Panc1 (cell line): ENCODE results near the gene ANHX. TPM values are rescaled to one million over a fixed set of nuclear protein-coding genes. Genes with fewer than 3 reads are reported as not detected.

Source experiments
- ATAC-seq: fragments of 200-7000 bp; cut with Tn5 transposase; 2 replicates; pipeline ENCODE4 v1.9.1; 2020; ENCODE audit warnings: mild to moderate bottlenecking, moderate library complexity
- BruUV-seq: library from RNA; stranded (reverse); fragments of 400-500 nt; replicated peaks from 2 replicates; lab custom pipeline; 2021; lab: Mats Ljungman, UMichigan
- CTCF ChIA-PET: fragments of 300-600 bp; sonication (Branson Sonifier 250); formaldehyde crosslinking; loops from one replicate; lab custom pipeline; 2022; ENCODE audit warnings: antibody characterized with exemption; lab: Charles Lee
- POLR2A ChIA-PET: fragments of 300-600 bp; sonication (Branson Sonifier 250); formaldehyde crosslinking; loops from one replicate; lab custom pipeline; 2022; ENCODE audit warnings: antibody characterized with exemption; lab: Charles Lee
- DNase-seq: peaks from one replicate; pipeline ENCODE4 v3.0.0-alpha.2; 2010; ENCODE audit warnings: low read depth, low spot score
- H3K27ac ChIP-seq: 2 replicates; pipeline ENCODE4 v1.5.1; 2011; ENCODE audit warnings: mild to moderate bottlenecking, low read length, inconsistent platforms
- H3K27me3 ChIP-seq: fragments of 200-500 bp; sonication (Bioruptor generic); 2 replicates; pipeline ENCODE4 v1.6.0; 2014; ENCODE audit warnings: low read length, inconsistent platforms; ENCODE audit not compliant: control insufficient read depth, insufficient read depth
- H3K36me3 ChIP-seq: fragments of 200-500 bp; sonication (Bioruptor generic); 2 replicates; pipeline ENCODE4 v1.5.1; 2014; ENCODE audit warnings: inconsistent platforms, mild to moderate bottlenecking, low read length, moderate library complexity; ENCODE audit not compliant: control insufficient read depth, insufficient read depth
- H3K4me1 ChIP-seq: 2 replicates; pipeline ENCODE4 v1.5.1; 2011; ENCODE audit warnings: inconsistent platforms, mild to moderate bottlenecking, low read length, moderate library complexity; ENCODE audit not compliant: control insufficient read depth, insufficient read depth
- H3K4me3 ChIP-seq, 2 experiments: 2 replicates each; pipeline ENCODE4 v1.5.1; 2011 to 2012; ENCODE audit warnings: low read depth in 2 of 2, low read length in 2 of 2, mild to moderate bottlenecking in 2 of 2, inconsistent platforms in 1 of 2, moderate library complexity in 1 of 2
- H3K9me3 ChIP-seq: fragments of 200-500 bp; sonication (Bioruptor generic); 2 replicates; pipeline ENCODE4 v1.5.1; 2014; ENCODE audit warnings: low read depth, mild to moderate bottlenecking, inconsistent platforms, low read length, moderate library complexity; ENCODE audit not compliant: control insufficient read depth, insufficient read depth
- POLR2AphosphoS5 ChIP-seq: IDR thresholded peaks from 2 replicates; pipeline ENCODE4 v1.6.1; 2012; ENCODE audit warnings: mild to moderate bottlenecking, low read depth, low read length, moderate library complexity
- REST ChIP-seq, 2 experiments: IDR thresholded peaks; 2 replicates each; pipeline ENCODE4 v1.6.1; 2011 to 2012; ENCODE audit warnings: low read depth in 2 of 2, control low read depth in 1 of 2, low read length in 1 of 2, mild to moderate bottlenecking in 1 of 2, moderate library complexity in 1 of 2; ENCODE audit not compliant: insufficient read depth in 1 of 2
- SIN3A ChIP-seq: IDR thresholded peaks from 2 replicates; pipeline ENCODE4 v1.6.1; 2012; ENCODE audit warnings: low read depth, mild to moderate bottlenecking, low read length, moderate library complexity, borderline replicate concordance; ENCODE audit not compliant: insufficient read depth
- TCF7L2 ChIP-seq: IDR thresholded peaks from 2 replicates; pipeline ENCODE4 v1.6.1; 2011; ENCODE audit warnings: mild to moderate bottlenecking, low read depth, low read length, inconsistent platforms
- in situ Hi-C: cut with HindIII; loops from 2 replicates; pipeline ENCODE4 v1.10.0; 2016; ENCODE audit warnings: low sequenced_read_pairs, low pct_unique_long_range_greater_than_20kb
- intact Hi-C: fragments of 100-400 bp; cut with micrococcal nuclease; formaldehyde crosslinking; loops from one replicate; pipeline ENCODE4 v1.10.0; 2022; ENCODE audit not compliant: unreplicated experiment
- total RNA-seq: library from RNA; stranded (reverse); gene quantifications from one replicate; pipeline ENCODE4 v1.2.1, GENCODE V29; 2021; ENCODE audit not compliant: unreplicated experiment
- TF ChIP-seq, protein P1 (sequence below): fragments of 450-650 bp; IDR thresholded peaks from 2 replicates; pipeline ENCODE4 v1.5.1; 2017; ENCODE audit warnings: mild to moderate bottlenecking

ANHX gene
- total RNA-seq, 1 experiment from 2014 or later, result not detected

DNA sequence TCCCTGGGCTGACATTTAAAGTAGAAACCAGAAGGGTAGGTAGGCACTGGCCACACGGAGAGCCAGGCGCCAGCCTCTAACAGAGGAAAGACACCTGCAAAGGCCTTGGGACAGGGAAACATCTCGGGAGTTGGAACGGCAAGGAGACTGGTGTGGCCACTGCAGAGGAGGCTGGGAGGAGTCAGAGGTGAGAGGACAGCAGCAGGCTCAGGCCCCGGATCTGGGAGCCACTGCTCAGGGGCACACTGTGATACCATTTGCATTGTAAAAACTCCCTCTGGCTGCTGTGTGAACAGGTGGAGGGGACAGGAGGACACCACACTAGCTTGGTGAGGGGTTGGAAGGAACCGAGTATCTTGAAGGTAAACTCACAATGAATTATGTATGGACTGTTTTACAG lies 2.7 kb downstream of the ANHX start:
- H3K36me3 ChIP-seq, result no peaks in the 10 kb centered on the region
- POLR2A ChIA-PET, result no interaction called here
- no TSS peak for BruUV-seq

GRCh38 chr12:133231001-133231400 lies 4.7 kb downstream of the ANHX start:
- H3K9me3 ChIP-seq, result no peaks in the 10 kb centered on the region; the same call in 1 of the 2 replicates
- TF ChIP-seq TCF7L2, result no peak
- no peak for TF ChIP-seq SIN3A
- no peak for TF ChIP-seq POLR2AphosphoS5
- no peak for TF ChIP-seq REST (IDR thresholded peaks at IDR 0.05; ENCODE audit: insufficient read depth in 1 of 2, low read depth in 2 of 2, low read length in 1 of 2)
- TF ChIP-seq, protein P1, sequence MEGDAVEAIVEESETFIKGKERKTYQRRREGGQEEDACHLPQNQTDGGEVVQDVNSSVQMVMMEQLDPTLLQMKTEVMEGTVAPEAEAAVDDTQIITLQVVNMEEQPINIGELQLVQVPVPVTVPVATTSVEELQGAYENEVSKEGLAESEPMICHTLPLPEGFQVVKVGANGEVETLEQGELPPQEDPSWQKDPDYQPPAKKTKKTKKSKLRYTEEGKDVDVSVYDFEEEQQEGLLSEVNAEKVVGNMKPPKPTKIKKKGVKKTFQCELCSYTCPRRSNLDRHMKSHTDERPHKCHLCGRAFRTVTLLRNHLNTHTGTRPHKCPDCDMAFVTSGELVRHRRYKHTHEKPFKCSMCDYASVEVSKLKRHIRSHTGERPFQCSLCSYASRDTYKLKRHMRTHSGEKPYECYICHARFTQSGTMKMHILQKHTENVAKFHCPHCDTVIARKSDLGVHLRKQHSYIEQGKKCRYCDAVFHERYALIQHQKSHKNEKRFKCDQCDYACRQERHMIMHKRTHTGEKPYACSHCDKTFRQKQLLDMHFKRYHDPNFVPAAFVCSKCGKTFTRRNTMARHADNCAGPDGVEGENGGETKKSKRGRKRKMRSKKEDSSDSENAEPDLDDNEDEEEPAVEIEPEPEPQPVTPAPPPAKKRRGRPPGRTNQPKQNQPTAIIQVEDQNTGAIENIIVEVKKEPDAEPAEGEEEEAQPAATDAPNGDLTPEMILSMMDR, result no peak

More for the DNA sequence above, 2.7 kb downstream of the ANHX start:
- Histone ChIP-seq H3K27ac (no peak overlapping the region), H3K4me3 (no peak overlapping the region), H3K27me3 (no peaks in the 10 kb centered on the region), H3K4me1 (no peaks in the 10 kb centered on the region; the same call in 1 of the 2 replicates), H3K9me3 (peaks cover 2% of the 10 kb centered on the region; the same call in 1 of the 2 replicates)
- ATAC-seq (no peak), DNase-seq (no peak)
- TF ChIP-seq REST (IDR thresholded peaks at IDR 0.05; ENCODE audit: insufficient read depth in 1 of 2, low read depth in 2 of 2, low read length in 1 of 2), result no peak
- TF ChIP-seq POLR2AphosphoS5, result no peak
- TF ChIP-seq SIN3A, result no peak
- TF ChIP-seq TCF7L2, result no peak
- TF ChIP-seq, protein P1, result no peak
- CTCF ChIA-PET, result no interaction called here
- in situ Hi-C loops, result no loop called here
- intact Hi-C loops, result no loop called here

More at GRCh38 chr12:133231001-133231400, 4.7 kb downstream of the ANHX start:
- no TSS peak for BruUV-seq
- intact Hi-C loops (no loop called here), in situ Hi-C loops (no loop called here)
- Histone ChIP-seq H3K4me1 (no peaks in the 10 kb centered on the region; the same call in 1 of the 2 replicates), H3K36me3 (no peaks in the 10 kb centered on the region), H3K4me3 (no peak overlapping the region), H3K27ac (no peak overlapping the region), H3K27me3 (no peaks in the 10 kb centered on the region)
- DNase-seq, result no peak
- ChIA-PET POLR2A (no interaction called here), CTCF (no interaction called here)
- no peak for ATAC-seq
